Adrenal gland (tissue), 12 donors: Measurements from ENCODE around the gene CACTIN. TPM values are rescaled to one million over a fixed set of nuclear protein-coding genes. Genes with fewer than 3 reads are reported as not detected.

Experiments
- DNase-seq, 7 donors: peaks; one replicate each; pipeline ENCODE4 v3.0.0-alpha.2; 2019 to 2020
- H3K27ac ChIP-seq, 5 donors: fragments of 200-600 bp; sonication (generic) in 4 of 5; 1 replicate in 3 of 5; 2 replicates in 2 of 5; pipeline versions ENCODE4 v1.5.1 to v1.8.0; 2016 to 2020; ENCODE audit warnings: mild to moderate bottlenecking in 1 of 5
- H3K27me3 ChIP-seq: fragments of 200-600 bp; 2 replicates; pipeline ENCODE4 v1.8.0; 2021
- H3K36me3 ChIP-seq, 2 donors: fragments of 200-600 bp; replicated peaks in 1 of 2; 1 replicate in 1 of 2; 2 replicates in 1 of 2; pipeline versions ENCODE4 v1.5.1 to v1.8.0; 2018 to 2022
- H3K4me1 ChIP-seq, 2 donors: fragments of 200-600 bp; replicated peaks in 1 of 2; 1 replicate in 1 of 2; 2 replicates in 1 of 2; pipeline versions ENCODE4 v1.5.1 to v1.8.0; 2018 to 2021
- H3K4me3 ChIP-seq, 4 donors: fragments of 200-600 bp; sonication (generic) in 3 of 4; one replicate each; pipeline ENCODE4 v1.5.1; 2016 to 2018
- H3K9me3 ChIP-seq, 3 donors: fragments of 200-600 bp; sonication (generic) in 1 of 3; replicated peaks in 1 of 3; 1 replicate in 2 of 3; 2 replicates in 1 of 3; pipeline versions ENCODE4 v1.5.1 to v1.8.0; 2016 to 2021
- CTCF ChIP-seq, 6 experiments: fragments of 450-650 bp in 4 of 6; fragments of 200-600 bp in 2 of 6; sonication (generic) in 1 of 6; IDR thresholded peaks; 1 replicate in 5 of 6; 2 replicates in 1 of 6; pipeline versions ENCODE4 v1.5.1 to v1.8.0; 2016 to 2021; ENCODE audit warnings: antibody characterized with exemption in 6 of 6, mild to moderate bottlenecking in 2 of 6, moderate library complexity in 1 of 6
- POLR2A ChIP-seq, 2 donors: fragments of 450-650 bp; IDR thresholded peaks; one replicate each; pipeline ENCODE4 v1.6.1; 2017; ENCODE audit warnings: antibody characterized with exemption in 2 of 2, mild to moderate bottlenecking in 2 of 2, moderate library complexity in 1 of 2
- WGBS, 4 donors: extraction: QIAGEN DNeasy Blood & Tissue Kit in 2 of 4; methylation state at CpG; one replicate each; pipeline versions ENCODE4 v1.1.5 to v1.1.7; 2013 to 2017; 5-methylcytosine and 5-hydroxymethylcytosine counted together
- intact Hi-C, 2 donors: fragments of 100-400 bp; cut with DNase I; formaldehyde crosslinking; loops; one replicate each; pipeline versions ENCODE4 v1.14.1 to v1.15.0; 2022 to 2023
- polyA plus RNA-seq, 3 donors: library from polyadenylated mRNA; stranded (reverse); fragments of 200-250 nt in 2 of 3; fragments of 350-450 nt in 1 of 3; fragmentation: Illumina TruSeq in 1 of 3; extraction: RNeasy Lipid Tissue Mini Kit (QIAGEN cat#74804) in 1 of 3; gene quantifications; one replicate each; pipeline ENCODE4 v1.2.3, GENCODE V29; 2013 to 2014
- total RNA-seq, 9 donors: library from RNA; depleted of rRNA in 4 of 9; stranded (reverse); fragments of >200 nt in 4 of 9; fragments of 120-200 nt in 1 of 9; fragmentation: NEBNext Ultra II Directional in 1 of 9; extraction: Animal tissue kit (Norgen Biotek cat#: 25700) in 1 of 9; gene quantifications; one replicate each; pipeline versions ENCODE4 v1.1.0 to v1.2.4, GENCODE V29; 2013 to 2023
- donor health status: healthy with polysubstance abuse.
- donor health status: Bipolar disorder and iron deficiency.
- donor health status: DM: yes; HTN: yes; CAD: no.
- donor health status: DM: no; HTN: no; CAD: no.
- donor health status: DM: no; HTN: no; CAD: no.
- donor health status: DM: yes; HTN: yes; CAD: no.

CACTIN gene
- total and polyA plus RNA-seq, 12 donors, result 5.0 to 78.4 (median 22.3) TPM

GRCh38 chr19:3670796-3671679 is 44.4 kb upstream of the CACTIN start:
- peak overlapping the region in 4 of 5 donors; percentile 50 to 95 (median 79) for H3K27ac ChIP-seq
- no peaks in the 10 kb centered on the region for H3K36me3 ChIP-seq
- H3K9me3 ChIP-seq, result no peaks in the 10 kb centered on the region
- peak overlapping the region in 1 of 4 donors; percentile 7 for H3K4me3 ChIP-seq
- no peaks in the 10 kb centered on the region for H3K27me3 ChIP-seq
- TF ChIP-seq CTCF (IDR thresholded peaks at IDR 0.05), result no peak
- no peak for TF ChIP-seq POLR2A (IDR thresholded peaks at IDR 0.05)
- H3K4me1 ChIP-seq, result peaks cover 4 to 36% of the 10 kb centered on the region in 2 donors
- peak; percentile 40 to 84 (median 56) for DNase-seq
- intact Hi-C loops, result no loop called here
- WGBS, 4 donors, result 45 to 59% (median 53%) methylated on average over 24 to 45 of the region's 45 CpGs

GRCh38 chr19:3669947-3670795 is 43.6 kb upstream of the CACTIN start:
- peak overlapping the region in 1 of 4 donors; percentile 7 for H3K4me3 ChIP-seq
- DNase-seq, result peak in 6 of 7 donors; percentile 35 to 93 (median 60)
- intact Hi-C loops, result loop anchor here (5.0 kb wide), 2 partner anchors 32 to 152 kb away; partner anchors contain the start of gene PIP5K1C (in 2 of the 2)

GRCh38 chr19:3669082-3669946 is 42.7 kb upstream of the CACTIN start:
- intact Hi-C loops, result loop anchor here (5.0 kb wide), 2 partner anchors 33 to 153 kb away; partner anchors contain the start of gene PIP5K1C (in 2 of the 2)

More at GRCh38 chr19:3669947-3670795, 43.6 kb upstream of the CACTIN start:
- 47 to 66% (median 65%) methylated on average over 22 to 33 of the region's 33 CpGs for WGBS, 4 donors
- Histone ChIP-seq H3K9me3 (no peaks in the 10 kb centered on the region), H3K27me3 (no peaks in the 10 kb centered on the region), H3K36me3 (no peaks in the 10 kb centered on the region), H3K4me1 (peaks cover 4 to 41% of the 10 kb centered on the region in 2 donors), H3K27ac (peak overlapping the region in 4 of 5 donors; percentile 50 to 95 (median 79))
- TF ChIP-seq POLR2A (IDR thresholded peaks at IDR 0.05), result peak; percentile 33 to 41
- no peak for TF ChIP-seq CTCF (IDR thresholded peaks at IDR 0.05)

More at GRCh38 chr19:3669082-3669946, 42.7 kb upstream of the CACTIN start:
- Histone ChIP-seq H3K36me3 (peaks cover 0 to 3% of the 10 kb centered on the region in 2 donors), H3K27me3 (no peaks in the 10 kb centered on the region), H3K9me3 (no peaks in the 10 kb centered on the region), H3K4me1 (peaks cover 4 to 41% of the 10 kb centered on the region in 2 donors), H3K4me3 (no peak overlapping the region), H3K27ac (peak overlapping the region in 2 of 5 donors; percentile 90 to 95)
- WGBS, 4 donors, result 80 to 87% (median 83%) methylated on average over 23 to 39 of the region's 39 CpGs
- TF ChIP-seq POLR2A (IDR thresholded peaks at IDR 0.05), result no peak
- no peak for DNase-seq
